Putamen (tissue), 1 donor: Measurements from ENCODE around the gene CFAP57.
"Not testable (repeated sequence)": the region's sequence is repeated elsewhere in the genome, so short reads cannot be mapped to it uniquely, and the experiment has no call there.

Source experiments
- DNase-seq: peaks from one replicate; pipeline ENCODE4 v3.0.0-alpha.2; 2016; ENCODE audit warnings: low spot score

The CFAP57 gene

GRCh38 chr1:43174873-43175272 is 2.7 kb downstream of the CFAP57 start:
- no peak for DNase-seq

GRCh38 chr1:43177691-43178090 is 5.6 kb downstream of the CFAP57 start:
- DNase-seq = no peak

- no peak for DNase-seq
Observed at GRCh38 chr1:43184388-43184787, 12.3 kb downstream of the CFAP57 start.

GRCh38 chr1:43184995-43185394 is 12.9 kb downstream of the CFAP57 start:
- DNase-seq = no peak

- no peak for DNase-seq
Observed at GRCh38 chr1:43188106-43188505, 16.0 kb downstream of the CFAP57 start.

- no peak for DNase-seq
Observed at GRCh38 chr1:43194509-43194908, 22.4 kb downstream of the CFAP57 start.

GRCh38 chr1:43197343-43198127 is 25.4 kb downstream of the CFAP57 start:
- DNase-seq = no peak

GRCh38 chr1:43199093-43199726 is 27.1 kb downstream of the CFAP57 start:
- no peak for DNase-seq

- DNase-seq = no peak
Observed at GRCh38 chr1:43203859-43204258, 31.7 kb downstream of the CFAP57 start.

GRCh38 chr1:43204394-43204793 is 32.3 kb downstream of the CFAP57 start:
- DNase-seq = no peak

GRCh38 chr1:43205671-43206070 is 33.5 kb downstream of the CFAP57 start:
- DNase-seq = no peak

GRCh38 chr1:43206600-43207228 is 34.6 kb downstream of the CFAP57 start:
- DNase-seq = no peak

GRCh38 chr1:43207229-43207853 is 35.2 kb downstream of the CFAP57 start:
- no peak for DNase-seq

- not testable (repeated sequence) for DNase-seq
Observed at GRCh38 chr1:43208277-43208676, 36.1 kb downstream of the CFAP57 start.

GRCh38 chr1:43214501-43215444 is 42.6 kb downstream of the CFAP57 start:
- no peak for DNase-seq

- DNase-seq = no peak
Observed at GRCh38 chr1:43217747-43218146, 45.6 kb downstream of the CFAP57 start.

- no peak for DNase-seq
Observed at GRCh38 chr1:43220905-43221778, 49.0 kb downstream of the CFAP57 start.

GRCh38 chr1:43221797-43222196 is 49.7 kb downstream of the CFAP57 start:
- DNase-seq = no peak

GRCh38 chr1:43222879-43223278 is 50.7 kb downstream of the CFAP57 start:
- DNase-seq = no peak

GRCh38 chr1:43225168-43225567 is 53.0 kb downstream of the CFAP57 start:
- DNase-seq = no peak
